IMR-90 (cell line): ENCODE measurements around the gene TMX1. TPM values are rescaled to one million over a fixed set of nuclear protein-coding genes. Genes with fewer than 3 reads are reported as not detected.

Source experiments
- ATAC-seq: fragments of 200-7000 bp; cut with Tn5 transposase; 2 replicates; pipeline ENCODE4 v1.9.1; 2020; ENCODE audit warnings: low read depth, mild to moderate bottlenecking, moderate library complexity
- BruUV-seq: library from RNA; stranded (reverse); fragments of 400-500 nt; replicated peaks from 2 replicates; lab custom pipeline; 2021; lab: Mats Ljungman, UMichigan
- CTCF ChIA-PET: fragments of 300-600 bp; formaldehyde crosslinking; extraction: SDS; loops from one replicate; lab custom pipeline; 2021; ENCODE audit warnings: antibody characterized with exemption; lab: Yijun Ruan, JAX
- POLR2A ChIA-PET: fragments of 300-600 bp; sonication (Branson Sonifier 250); formaldehyde crosslinking; loops from one replicate; lab custom pipeline; 2022; ENCODE audit warnings: antibody characterized with exemption; ENCODE audit not compliant: unreplicated experiment; lab: Charles Lee
- DNase-seq: peaks from one replicate; pipeline ENCODE4 v3.0.0; 2013
- H2AFZ ChIP-seq: replicated peaks from 2 replicates; pipeline ENCODE3; 2013; ENCODE audit warnings: low read length, mild to moderate bottlenecking; ENCODE audit not compliant: poor library complexity
- H2AK5ac ChIP-seq: 2 replicates; pipeline ENCODE4 v1.6.1; 2013; ENCODE audit warnings: low read depth, low read length, inconsistent platforms
- H2AK9ac ChIP-seq: replicated peaks from 2 replicates; pipeline ENCODE3; 2013; ENCODE audit warnings: mild to moderate bottlenecking, low read depth, low read length, moderate library complexity; ENCODE audit not compliant: poor library complexity
- H2BK120ac ChIP-seq: 2 replicates; pipeline ENCODE4 v1.6.1; 2013; ENCODE audit warnings: low read depth, low read length, inconsistent platforms
- H2BK15ac ChIP-seq: 3 replicates; pipeline ENCODE4 v1.6.1; 2013; ENCODE audit warnings: low read depth, low read length, inconsistent platforms
- H2BK20ac ChIP-seq: 2 replicates; pipeline ENCODE4 v1.6.1; 2013; ENCODE audit warnings: low read depth, mild to moderate bottlenecking, inconsistent platforms, low read length, moderate library complexity
- H2BK5ac ChIP-seq: 2 replicates; pipeline ENCODE4 v1.6.1; 2013; ENCODE audit warnings: mild to moderate bottlenecking, low read depth, low read length, inconsistent platforms; ENCODE audit not compliant: poor library complexity, severe bottlenecking
- H3K14ac ChIP-seq: replicated peaks from 2 replicates; pipeline ENCODE4 v1.6.1; 2013; ENCODE audit warnings: low read depth, low read length, inconsistent platforms
- H3K18ac ChIP-seq: 2 replicates; pipeline ENCODE4 v1.6.1; 2013; ENCODE audit warnings: low read depth, low read length, control low read depth
- H3K23ac ChIP-seq: 2 replicates; pipeline ENCODE4 v1.6.1; 2013; ENCODE audit warnings: low read depth, low read length, inconsistent platforms
- H3K27ac ChIP-seq: 2 replicates; pipeline ENCODE4 v1.5.1; 2013; ENCODE audit warnings: mild to moderate bottlenecking, control low read depth, low read length; ENCODE audit not compliant: insufficient read depth
- H3K27me3 ChIP-seq: 2 replicates; pipeline ENCODE4 v1.6.1; 2013; ENCODE audit warnings: low read length; ENCODE audit not compliant: control insufficient read depth, insufficient read depth
- H3K36me3 ChIP-seq: 2 replicates; pipeline ENCODE4 v1.6.1; 2013; ENCODE audit warnings: low read length, mixed read lengths; ENCODE audit not compliant: control insufficient read depth, insufficient read depth
- H3K4ac ChIP-seq: 2 replicates; pipeline ENCODE4 v1.6.1; 2013; ENCODE audit warnings: low read depth, low read length, inconsistent platforms
- H3K4me1 ChIP-seq: 2 replicates; pipeline ENCODE4 v1.6.1; 2013; ENCODE audit warnings: low read length, mixed read lengths; ENCODE audit not compliant: control insufficient read depth, insufficient read depth
- H3K4me2 ChIP-seq: 2 replicates; pipeline ENCODE4 v1.6.1; 2013; ENCODE audit warnings: low read depth, mild to moderate bottlenecking, control low read depth, low read length, moderate library complexity
- H3K4me3 ChIP-seq: 2 replicates; pipeline ENCODE4 v1.5.1; 2013; ENCODE audit warnings: low read depth, mild to moderate bottlenecking, control low read depth, low read length, moderate library complexity; ENCODE audit not compliant: insufficient read depth
- H3K56ac ChIP-seq: 2 replicates; pipeline ENCODE4 v1.6.1; 2013; ENCODE audit warnings: low read length, inconsistent platforms; ENCODE audit not compliant: insufficient read depth; ENCODE audit errors: extremely low read depth
- H3K79me1 ChIP-seq, 2 experiments: 2 replicates each; pipeline ENCODE4 v1.6.1; 2013; ENCODE audit warnings: low read length in 2 of 2, inconsistent platforms in 1 of 2, low read depth in 1 of 2
- H3K9ac ChIP-seq: 2 replicates; pipeline ENCODE4 v1.6.1; 2013; ENCODE audit warnings: low read depth, low read length, control low read depth
- H3K9me1 ChIP-seq: 2 replicates; pipeline ENCODE4 v1.6.1; 2013; ENCODE audit warnings: low read length, inconsistent platforms; ENCODE audit not compliant: insufficient read depth
- H3K9me3 ChIP-seq: 2 replicates; pipeline ENCODE4 v1.6.1; 2013; ENCODE audit warnings: low read length; ENCODE audit not compliant: control insufficient read depth, insufficient read depth
- H4K20me1 ChIP-seq: 2 replicates; pipeline ENCODE4 v1.6.1; 2013; ENCODE audit warnings: low read length, inconsistent platforms; ENCODE audit not compliant: insufficient read depth
- H4K5ac ChIP-seq: 2 replicates; pipeline ENCODE4 v1.6.1; 2013; ENCODE audit warnings: mild to moderate bottlenecking, low read depth, low read length, control low read depth
- H4K8ac ChIP-seq, 2 experiments: 2 replicates each; pipeline ENCODE4 v1.6.1; 2013; ENCODE audit warnings: low read depth in 2 of 2, low read length in 2 of 2, control low read depth in 1 of 2, inconsistent platforms in 1 of 2
- H4K91ac ChIP-seq: 2 replicates; pipeline ENCODE4 v1.6.1; 2013; ENCODE audit warnings: low read depth, low read length, inconsistent platforms; ENCODE audit not compliant: insufficient read depth
- BHLHE40 ChIP-seq: fragments of 150-350 bp; IDR thresholded peaks from 2 replicates; pipeline ENCODE4 v1.6.1; 2016; ENCODE audit warnings: mild to moderate bottlenecking, low read depth, low read length
- CEBPB ChIP-seq: IDR thresholded peaks from 2 replicates; pipeline ENCODE4 v1.6.1; 2012; ENCODE audit warnings: low read depth, low read length, improper control_type of control experiment
- CHD1 ChIP-seq: IDR thresholded peaks from 2 replicates; pipeline ENCODE4 v1.6.1; 2012; ENCODE audit warnings: low read depth, low read length, improper control_type of control experiment
- CTCF ChIP-seq: conservative IDR thresholded peaks from 2 replicates; pipeline ENCODE4 v1.5.1; 2012; ENCODE audit warnings: mild to moderate bottlenecking, low read depth, low read length, improper control_type of control experiment
- ELK1 ChIP-seq: fragments of 150-350 bp; IDR thresholded peaks from 2 replicates; pipeline ENCODE4 v1.6.1; 2016; ENCODE audit warnings: low read depth, mild to moderate bottlenecking, low read length, moderate library complexity, borderline replicate concordance
- FOS ChIP-seq: fragments of 150-350 bp; IDR thresholded peaks from 2 replicates; pipeline ENCODE4 v1.6.1; 2016; ENCODE audit warnings: low read depth, low read length
- MAFK ChIP-seq: IDR thresholded peaks from 2 replicates; pipeline ENCODE4 v1.6.1; 2012; ENCODE audit warnings: low read depth, low read length, improper control_type of control experiment
- MAZ ChIP-seq: IDR thresholded peaks from 2 replicates; pipeline ENCODE4 v1.6.1; 2012; ENCODE audit warnings: low read depth, mild to moderate bottlenecking, low read length, improper control_type of control experiment, moderate library complexity, borderline replicate concordance
- MXI1 ChIP-seq: IDR thresholded peaks from 2 replicates; pipeline ENCODE4 v1.6.1; 2012; ENCODE audit warnings: low read depth, mild to moderate bottlenecking, low read length, moderate library complexity, borderline replicate concordance
- NFE2L2 ChIP-seq: fragments of 150-350 bp; IDR thresholded peaks from 2 replicates; pipeline ENCODE4 v1.6.1; 2016; ENCODE audit warnings: low read depth, mild to moderate bottlenecking, low read length
- POLR2A ChIP-seq: IDR thresholded peaks from 2 replicates; pipeline ENCODE4 v1.6.1; 2012; ENCODE audit warnings: mild to moderate bottlenecking, low read depth, low read length
- RAD21 ChIP-seq: IDR thresholded peaks from 2 replicates; pipeline ENCODE4 v1.6.1; 2012; ENCODE audit warnings: low read length, improper control_type of control experiment
- RCOR1 ChIP-seq: IDR thresholded peaks from 2 replicates; pipeline ENCODE4 v1.6.1; 2012; ENCODE audit warnings: mild to moderate bottlenecking, low read length, improper control_type of control experiment; ENCODE audit not compliant: insufficient replicate concordance
- RFX5 ChIP-seq: IDR thresholded peaks from 2 replicates; pipeline ENCODE4 v1.8.0; 2012; ENCODE audit warnings: low read depth, mild to moderate bottlenecking, low read length, moderate library complexity
- SMC3 ChIP-seq: fragments of 150-350 bp; IDR thresholded peaks from 2 replicates; pipeline ENCODE4 v1.6.1; 2016; ENCODE audit warnings: low read depth, mild to moderate bottlenecking, antibody characterized with exemption, low read length, moderate library complexity
- USF2 ChIP-seq: fragments of 150-350 bp; IDR thresholded peaks from 2 replicates; pipeline ENCODE4 v1.6.1; 2017; ENCODE audit warnings: mild to moderate bottlenecking, antibody characterized with exemption, low read length, low read depth
- WGBS, 2 experiments: methylation state at CpG; one replicate each; pipeline versions ENCODE4 v1.1.5 to v1.1.7; 2013; ENCODE audit warnings: missing lambda C conversion rate in 2 of 2; ENCODE audit not compliant: insufficient read length in 1 of 2; ENCODE audit errors: extremely low coverage in 2 of 2; 5-methylcytosine and 5-hydroxymethylcytosine counted together
- dilution Hi-C: fragments of 300-500 bp; cut with HindIII; formaldehyde crosslinking; loops from one replicate; pipeline ENCODE4 v1.14.3; 2018; ENCODE audit warnings: low sequenced_read_pairs; ENCODE audit not compliant: unreplicated experiment
- in situ Hi-C: fragments of 300-500 bp; cut with MboI; formaldehyde crosslinking; loops from 3 replicates; pipeline ENCODE4 v1.14.3; 2019; ENCODE audit warnings: low sequenced_read_pairs, inconsistent platforms, mixed read lengths
- intact Hi-C: fragments of 100-400 bp; cut with micrococcal nuclease; formaldehyde crosslinking; loops from 2 replicates; pipeline ENCODE4 v1.10.0; 2022
- polyA plus RNA-seq, 3 experiments: library from polyadenylated mRNA; depleted of rRNA; stranded (reverse); fragments of >200 nt; gene quantifications; 2 replicates each; pipeline ENCODE4 v1.2.3, GENCODE V29; 2012; ENCODE audit warnings: low replicate concordance in 1 of 3
- total RNA-seq: library from RNA; depleted of rRNA; stranded (reverse); fragments of >200 nt; gene quantifications from 2 replicates; pipeline ENCODE4 v1.2.3, GENCODE V29; 2012

Gene TMX1
- total and polyA plus RNA-seq, 2 of the 4 experiments (the other 2 are of a cell fraction) = 15.3 to 24.7 TPM

GRCh38 chr14:51305751-51306150 lies 65.7 kb downstream of the TMX1 start:
- no peak overlapping the region for H3K4me2 ChIP-seq

More at GRCh38 chr14:51305751-51306150, 65.7 kb downstream of the TMX1 start:
- H3K4me1 ChIP-seq = peaks cover 5% of the 10 kb centered on the region
- no peak for TF ChIP-seq MAFK
- no peak for TF ChIP-seq RCOR1
- TF ChIP-seq MAZ = no peak
- TF ChIP-seq RAD21 = no peak
- TF ChIP-seq CHD1 = no peak
- no peak for TF ChIP-seq NFE2L2
- no peak for TF ChIP-seq CTCF
- TF ChIP-seq MXI1 = no peak
- no peak for TF ChIP-seq SMC3
- TF ChIP-seq POLR2A = no peak
- no peak for TF ChIP-seq RFX5
- TF ChIP-seq FOS = no peak
- no peak for TF ChIP-seq BHLHE40
- no peak for TF ChIP-seq USF2
- TF ChIP-seq ELK1 = no peak
- no peak for TF ChIP-seq CEBPB
- H2BK20ac ChIP-seq = no peak overlapping the region
- no peaks in the 10 kb centered on the region for H3K27me3 ChIP-seq
- peak overlapping the region; percentile 18; the same call in 1 of the 3 replicates for H2BK15ac ChIP-seq
- H3K56ac ChIP-seq = no peak overlapping the region
- H4K5ac ChIP-seq = no peak overlapping the region
- H3K4me3 ChIP-seq = no peak overlapping the region
- DNase-seq (no peak), ATAC-seq (no peak)
- no peak overlapping the region for H2AK5ac ChIP-seq
- no peak overlapping the region for H3K9ac ChIP-seq
- no peak overlapping the region for H2BK5ac ChIP-seq
- no peak overlapping the region for H2AK9ac ChIP-seq
- H4K8ac ChIP-seq = peak overlapping the region in 1 of 2 experiments; percentile 12; a peak in 1 of 4 replicates
- H3K18ac ChIP-seq = no peak overlapping the region
- ChIA-PET CTCF (no interaction called here), POLR2A (no interaction called here)
- H3K9me3 ChIP-seq = no peaks in the 10 kb centered on the region
- dilution Hi-C loops (no loop called here), intact Hi-C loops (loop anchor here (5.0 kb wide), 3 partner anchors 62 to 242 kb away; no protein-coding TSS in a partner anchor), in situ Hi-C loops (no loop called here)
- no peaks in the 10 kb centered on the region for H3K36me3 ChIP-seq
- BruUV-seq = no TSS peak
- H2BK120ac ChIP-seq = 0 out of 2 replicates have a peak overlapping the region, but pooled peaks have one; percentile 53
- WGBS, 2 experiments = no CpG with 5 or more reads among the region's 1 CpG
- no peak overlapping the region for H3K4ac ChIP-seq
- no peaks in the 10 kb centered on the region for H4K20me1 ChIP-seq
- H2AFZ ChIP-seq = no peak overlapping the region
- H3K79me1 ChIP-seq = no peaks in the 10 kb centered on the region
- no peak overlapping the region for H3K27ac ChIP-seq
- no peaks in the 10 kb centered on the region for H3K9me1 ChIP-seq
- H3K14ac ChIP-seq = no peak overlapping the region
- H4K91ac ChIP-seq = no peak overlapping the region
- no peak overlapping the region for H3K23ac ChIP-seq
